GM13977 (cell line): ENCODE data around the gene MEGF6.

Source experiments
- DNase-seq: peaks from one replicate; pipeline ENCODE4 v3.0.0; 2012; ENCODE audit warnings: low spot score
- CTCF ChIP-seq: IDR thresholded peaks from 2 replicates; pipeline ENCODE4 v1.5.1; 2012; ENCODE audit warnings: mild to moderate bottlenecking, control low read depth; ENCODE audit not compliant: insufficient read depth; ENCODE audit errors: extremely low read depth, missing control alignments
- in situ Hi-C: fragments of 300-500 bp; cut with MboI; formaldehyde crosslinking; loops from one replicate; pipeline ENCODE4 v1.12.0; 2022; ENCODE audit warnings: low sequenced_read_pairs, low pct_unique_long_range_greater_than_20kb, mixed read lengths, inconsistent platforms; ENCODE audit not compliant: unreplicated experiment

Gene MEGF6

GRCh38 chr1:3553940-3554223, 57.4 kb downstream of the MEGF6 start:
- DNase-seq = no peak
- no peak for TF ChIP-seq CTCF
- in situ Hi-C loops = no loop called here

DNA sequence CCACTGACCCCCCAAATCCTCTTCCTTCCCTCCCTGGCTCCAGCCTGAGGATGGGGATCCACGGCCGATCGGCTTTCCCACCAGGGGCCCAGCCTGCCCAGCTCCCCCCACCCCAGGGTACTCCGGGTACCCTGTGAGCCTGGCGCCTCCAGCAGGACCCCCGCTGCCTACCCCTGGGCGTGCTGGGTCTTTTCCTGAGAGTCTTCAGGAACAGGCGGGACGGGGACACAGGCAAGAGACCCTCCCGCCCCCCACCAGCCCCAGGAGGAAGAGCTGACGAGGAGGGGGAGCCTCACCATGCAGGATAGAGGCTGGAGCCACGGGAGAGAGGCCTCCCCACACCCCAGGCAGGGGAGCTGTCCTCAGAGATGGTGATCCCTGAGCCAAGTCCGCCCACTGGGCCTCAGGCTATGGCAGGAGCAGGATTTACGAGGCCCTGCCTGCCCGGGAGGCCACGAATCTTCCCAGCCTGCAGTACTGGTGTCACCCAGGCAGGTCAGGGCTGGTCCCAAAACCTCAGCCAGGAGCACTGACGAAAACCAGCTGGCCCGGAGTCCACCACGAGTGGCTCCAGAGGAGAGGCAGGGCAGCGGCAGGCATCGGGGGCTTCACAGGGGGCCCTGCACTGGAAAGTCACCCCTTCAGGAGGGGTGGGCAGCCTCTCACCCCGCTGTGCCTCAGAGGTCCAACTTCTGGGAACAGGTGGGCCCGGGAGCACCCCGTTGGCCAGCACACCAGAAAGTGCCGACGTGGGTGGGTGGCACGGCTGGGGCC, 58.0 kb downstream of the MEGF6 start:
- in situ Hi-C loops = no loop called here
- DNase-seq = no peak
- TF ChIP-seq CTCF = no peak

GRCh38 chr1:3552751-3553150, 58.6 kb downstream of the MEGF6 start:
- TF ChIP-seq CTCF = no peak
- in situ Hi-C loops = no loop called here
- DNase-seq = no peak

DNA sequence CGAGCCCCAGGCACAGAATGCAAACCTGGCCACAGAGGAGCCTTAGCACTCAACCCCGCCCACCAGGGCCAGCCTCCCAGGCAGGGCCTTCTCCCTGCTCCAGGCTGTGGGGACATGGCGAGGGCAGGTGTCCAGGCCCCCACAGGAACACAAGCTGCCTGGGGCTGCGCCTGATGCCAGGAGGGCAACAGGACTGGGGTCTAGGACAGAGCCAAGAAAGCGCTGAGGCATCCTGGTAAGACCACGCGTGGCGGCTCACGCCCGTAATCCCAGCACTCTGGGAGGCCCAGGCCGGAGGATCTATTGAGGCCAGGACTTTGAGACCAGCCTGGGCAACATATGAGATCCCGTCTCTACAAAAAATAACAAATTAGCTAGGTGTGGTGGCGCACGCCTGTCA, 59.1 kb downstream of the MEGF6 start:
- no peak for TF ChIP-seq CTCF
- in situ Hi-C loops = no loop called here
- no peak for DNase-seq

- in situ Hi-C loops = no loop called here
- no peak for DNase-seq
- no peak for TF ChIP-seq CTCF
These were observed 59.6 kb downstream of the MEGF6 start for GRCh38 chr1:3551711-3552110.

DNA sequence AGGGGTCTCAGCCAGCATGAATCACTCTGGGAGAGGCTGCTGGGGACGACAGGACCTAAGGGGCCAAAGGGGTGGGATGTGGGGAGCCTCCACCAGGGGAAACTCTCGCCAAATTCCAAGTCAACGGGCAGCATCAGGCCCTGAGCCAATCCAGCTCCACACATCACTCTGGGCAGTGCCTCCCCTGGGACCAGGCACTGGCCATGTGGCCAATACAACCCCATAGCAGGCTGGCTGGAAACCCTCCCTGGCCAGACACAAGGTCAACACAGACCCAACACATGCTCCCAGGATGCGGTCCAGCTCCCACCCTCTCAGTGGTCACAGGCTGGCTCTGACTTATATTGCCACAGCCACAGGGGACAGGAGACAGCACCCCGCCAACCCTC, 60.0 kb downstream of the MEGF6 start:
- DNase-seq = no peak
- in situ Hi-C loops = no loop called here
- no peak for TF ChIP-seq CTCF
